Nephron progenitor cell (in vitro differentiated cells): ENCODE measurements around the gene GUCD1.

Experiments
- DNase-seq: peaks from one replicate; pipeline ENCODE4 v3.0.0; 2021
- H3K27ac Mint-ChIP-seq: 2 replicates; pipeline ENCODE4 v1.8.0; 2021; ENCODE audit warnings: mild to moderate bottlenecking, moderate library complexity, mixed read lengths
- H3K27me3 Mint-ChIP-seq: 2 replicates; pipeline ENCODE4 v1.8.0; 2021; ENCODE audit warnings: mild to moderate bottlenecking, low read depth, mixed read lengths; ENCODE audit not compliant: poor library complexity
- H3K36me3 Mint-ChIP-seq: 2 replicates; pipeline ENCODE4 v1.8.0; 2021; ENCODE audit warnings: low read depth, mixed read lengths
- H3K4me1 Mint-ChIP-seq: 2 replicates; pipeline ENCODE4 v1.8.0; 2021; ENCODE audit warnings: mixed read lengths
- H3K4me3 Mint-ChIP-seq: 2 replicates; pipeline ENCODE4 v1.8.0; 2021; ENCODE audit warnings: mild to moderate bottlenecking, moderate library complexity, mixed read lengths
- H3K9me3 Mint-ChIP-seq: 2 replicates; pipeline ENCODE4 v1.8.0; 2021; ENCODE audit warnings: mild to moderate bottlenecking, moderate library complexity, mixed read lengths
- CTCF ChIP-seq: fragments of 200-600 bp; sonication (generic); IDR thresholded peaks from 2 replicates; pipeline ENCODE4 v1.5.0; 2021; ENCODE audit warnings: antibody characterized with exemption

Gene GUCD1

GRCh38 chr22:24498824-24499223 lies 56.1 kb downstream of the GUCD1 start:
- TF ChIP-seq CTCF = no peak
- DNase-seq = peak; percentile 27
- H3K4me1 Mint-ChIP-seq = peaks cover 54% of the 10 kb centered on the region
- peaks cover 93% of the 10 kb centered on the region for H3K27me3 Mint-ChIP-seq
- H3K27ac Mint-ChIP-seq = no peak overlapping the region
- H3K4me3 Mint-ChIP-seq = no peak overlapping the region
- H3K9me3 Mint-ChIP-seq = peaks cover 6% of the 10 kb centered on the region
- H3K36me3 Mint-ChIP-seq = no peaks in the 10 kb centered on the region

GRCh38 chr22:24497841-24498258 lies 57.1 kb downstream of the GUCD1 start:
- DNase-seq = no peak
- Mint-ChIP-seq H3K36me3 (no peaks in the 10 kb centered on the region), H3K4me3 (no peak overlapping the region), H3K27ac (no peak overlapping the region), H3K27me3 (peaks cover 93% of the 10 kb centered on the region), H3K4me1 (peaks cover 54% of the 10 kb centered on the region), H3K9me3 (peaks cover 6% of the 10 kb centered on the region)
- TF ChIP-seq CTCF = no peak

GRCh38 chr22:24496661-24497060 lies 58.3 kb downstream of the GUCD1 start:
- Mint-ChIP-seq H3K27me3 (peaks cover 95% of the 10 kb centered on the region), H3K9me3 (peaks cover 12% of the 10 kb centered on the region), H3K27ac (no peak overlapping the region), H3K4me1 (peaks cover 54% of the 10 kb centered on the region), H3K36me3 (peaks cover 4% of the 10 kb centered on the region), H3K4me3 (no peak overlapping the region)
- DNase-seq = no peak
- TF ChIP-seq CTCF = no peak

GRCh38 chr22:24496234-24496633 lies 58.7 kb downstream of the GUCD1 start:
- TF ChIP-seq CTCF = no peak
- H3K4me3 Mint-ChIP-seq = no peak overlapping the region
- no peak for DNase-seq
- H3K36me3 Mint-ChIP-seq = peaks cover 4% of the 10 kb centered on the region
- H3K9me3 Mint-ChIP-seq = peaks cover 12% of the 10 kb centered on the region
- peaks cover 50% of the 10 kb centered on the region for H3K4me1 Mint-ChIP-seq
- H3K27ac Mint-ChIP-seq = no peak overlapping the region
- peaks cover 95% of the 10 kb centered on the region for H3K27me3 Mint-ChIP-seq

GRCh38 chr22:24495365-24495675 lies 59.6 kb downstream of the GUCD1 start:
- DNase-seq = no peak
- Mint-ChIP-seq H3K27ac (no peak overlapping the region), H3K4me3 (no peak overlapping the region), H3K36me3 (peaks cover 4% of the 10 kb centered on the region), H3K9me3 (peaks cover 12% of the 10 kb centered on the region), H3K4me1 (peaks cover 41% of the 10 kb centered on the region), H3K27me3 (peaks cover 93% of the 10 kb centered on the region)
- no peak for TF ChIP-seq CTCF

- Mint-ChIP-seq H3K36me3 (peaks cover 4% of the 10 kb centered on the region), H3K27me3 (peaks cover 89% of the 10 kb centered on the region), H3K9me3 (peaks cover 12% of the 10 kb centered on the region), H3K4me3 (peak within 1 kb of the TSS; percentile 43), H3K4me1 (peaks cover 35% of the 10 kb centered on the region), H3K27ac (no peak within 1 kb of the TSS)
- TF ChIP-seq CTCF = no peak
- DNase-seq = peak; percentile 41
Measured at GRCh38 chr22:24494528-24495364, 60.2 kb downstream of the GUCD1 start, which contains the start of gene UPB1. Gene UPB1 (plus strand): TSS chr22:24495332. CDS start chr22:24495404, 72 bp downstream.
